MM.1S (cell line): ENCODE data around the gene ZNF280D.

Source experiments
- DNase-seq: peaks from one replicate; pipeline ENCODE4 v3.0.0-alpha.2; 2015
- H2AFZ ChIP-seq: fragments of 300-600 bp; sonication (generic); 2 replicates; pipeline ENCODE4 v1.6.0; 2016; ENCODE audit warnings: antibody characterized with exemption, low read length
- H3F3A ChIP-seq: fragments of 300-600 bp; sonication (generic); 2 replicates; pipeline ENCODE4 v1.6.1; 2016; ENCODE audit warnings: mild to moderate bottlenecking, antibody characterized with exemption, low read length, moderate library complexity, mixed read lengths; ENCODE audit not compliant: insufficient read depth
- H3K27ac ChIP-seq: fragments of 300-600 bp; sonication (generic); 2 replicates; pipeline ENCODE4 v1.5.1; 2016; ENCODE audit warnings: mild to moderate bottlenecking, low read length
- H3K27me3 ChIP-seq: fragments of 300-600 bp; sonication (generic); replicated peaks from 2 replicates; pipeline ENCODE4 v1.6.0; 2016; ENCODE audit warnings: low read length; ENCODE audit not compliant: insufficient read depth
- H3K36me3 ChIP-seq: fragments of 300-600 bp; sonication (generic); replicated peaks from 2 replicates; pipeline ENCODE4 v1.6.1; 2016; ENCODE audit warnings: mild to moderate bottlenecking, low read length, mixed read lengths; ENCODE audit not compliant: insufficient read depth
- H3K4me1 ChIP-seq: fragments of 300-600 bp; sonication (generic); 2 replicates; pipeline ENCODE4 v1.6.1; 2016; ENCODE audit warnings: low read length, mixed read lengths
- H3K4me2 ChIP-seq: fragments of 300-600 bp; sonication (generic); 2 replicates; pipeline ENCODE4 v1.6.0; 2016; ENCODE audit warnings: low read depth, low read length
- H3K4me3 ChIP-seq: fragments of 300-600 bp; sonication (generic); 2 replicates; pipeline ENCODE4 v1.5.1; 2016; ENCODE audit warnings: low read length, mixed read lengths
- H3K79me2 ChIP-seq: fragments of 300-600 bp; sonication (generic); 2 replicates; pipeline ENCODE4 v1.6.1; 2016; ENCODE audit warnings: mixed run types, low read length, mixed read lengths
- H3K9ac ChIP-seq: fragments of 300-600 bp; sonication (generic); 2 replicates; pipeline ENCODE4 v1.6.1; 2016; ENCODE audit warnings: low read length, mixed read lengths
- H3K9me2 ChIP-seq: fragments of 300-600 bp; sonication (generic); replicated peaks from 2 replicates; pipeline ENCODE4 v1.6.1; 2016; ENCODE audit warnings: mild to moderate bottlenecking, low read length, mixed read lengths; ENCODE audit not compliant: insufficient read depth
- H3K9me3 ChIP-seq: fragments of 300-600 bp; sonication (generic); replicated peaks from 2 replicates; pipeline ENCODE4 v1.6.1; 2016; ENCODE audit warnings: mild to moderate bottlenecking, low read length, mixed read lengths; ENCODE audit not compliant: insufficient read depth
- H4K20me1 ChIP-seq: fragments of 300-600 bp; sonication (generic); 2 replicates; pipeline ENCODE4 v1.6.1; 2016; ENCODE audit warnings: mild to moderate bottlenecking, low read length, moderate library complexity, mixed read lengths; ENCODE audit not compliant: insufficient read depth
- EZH2 ChIP-seq: fragments of 300-600 bp; sonication (generic); optimal IDR thresholded peaks from 2 replicates; pipeline ENCODE3; 2017; ENCODE audit warnings: low read depth, mild to moderate bottlenecking, antibody characterized with exemption, low read length, mixed read lengths
- EZH2phosphoT487 ChIP-seq: fragments of 300-600 bp; sonication (generic); IDR thresholded peaks from 2 replicates; pipeline ENCODE4 v1.6.1; 2018; ENCODE audit warnings: antibody characterized with exemption, low read length
- TF ChIP-seq, protein P1 (sequence below): fragments of 300-600 bp; sonication (generic); IDR thresholded peaks from 2 replicates; pipeline ENCODE4 v1.5.1; 2016; ENCODE audit warnings: antibody characterized with exemption, low read length, mixed read lengths

ZNF280D gene

DNA sequence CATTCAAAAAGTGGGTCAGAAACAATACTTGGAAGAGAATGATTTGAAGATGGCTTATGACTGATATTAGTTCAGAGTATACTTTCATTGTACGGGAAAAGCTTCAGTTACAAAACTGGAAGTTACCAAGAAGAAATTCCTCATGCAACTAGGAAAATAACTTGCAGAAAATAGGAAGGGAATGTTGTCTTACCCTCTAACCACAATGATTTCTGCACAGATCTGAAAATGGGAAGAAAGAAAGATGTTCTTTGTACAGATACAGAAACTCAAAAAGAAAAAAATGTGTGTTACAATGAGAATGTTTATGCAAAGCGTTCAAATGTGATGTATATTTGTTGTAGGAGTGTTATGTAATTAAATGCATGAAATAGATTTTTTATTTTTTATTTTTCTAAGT is 3.7 kb downstream of the ZNF280D start:
- H3K27ac ChIP-seq = no peak overlapping the region
- H4K20me1 ChIP-seq = no peaks in the 10 kb centered on the region
- no peak for TF ChIP-seq EZH2phosphoT487
- no peak for TF ChIP-seq EZH2
- TF ChIP-seq, protein P1, sequence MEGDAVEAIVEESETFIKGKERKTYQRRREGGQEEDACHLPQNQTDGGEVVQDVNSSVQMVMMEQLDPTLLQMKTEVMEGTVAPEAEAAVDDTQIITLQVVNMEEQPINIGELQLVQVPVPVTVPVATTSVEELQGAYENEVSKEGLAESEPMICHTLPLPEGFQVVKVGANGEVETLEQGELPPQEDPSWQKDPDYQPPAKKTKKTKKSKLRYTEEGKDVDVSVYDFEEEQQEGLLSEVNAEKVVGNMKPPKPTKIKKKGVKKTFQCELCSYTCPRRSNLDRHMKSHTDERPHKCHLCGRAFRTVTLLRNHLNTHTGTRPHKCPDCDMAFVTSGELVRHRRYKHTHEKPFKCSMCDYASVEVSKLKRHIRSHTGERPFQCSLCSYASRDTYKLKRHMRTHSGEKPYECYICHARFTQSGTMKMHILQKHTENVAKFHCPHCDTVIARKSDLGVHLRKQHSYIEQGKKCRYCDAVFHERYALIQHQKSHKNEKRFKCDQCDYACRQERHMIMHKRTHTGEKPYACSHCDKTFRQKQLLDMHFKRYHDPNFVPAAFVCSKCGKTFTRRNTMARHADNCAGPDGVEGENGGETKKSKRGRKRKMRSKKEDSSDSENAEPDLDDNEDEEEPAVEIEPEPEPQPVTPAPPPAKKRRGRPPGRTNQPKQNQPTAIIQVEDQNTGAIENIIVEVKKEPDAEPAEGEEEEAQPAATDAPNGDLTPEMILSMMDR = no peak
- DNase-seq = no peak
- peaks cover 21% of the 10 kb centered on the region; the same call in 1 of the 2 replicates for H3K4me1 ChIP-seq
- H3F3A ChIP-seq = peaks cover 8% of the 10 kb centered on the region; the same call in 1 of the 2 replicates
- no peak overlapping the region for H2AFZ ChIP-seq
- no peak overlapping the region for H3K4me3 ChIP-seq
- no peaks in the 10 kb centered on the region for H3K9me2 ChIP-seq
- no peak overlapping the region for H3K4me2 ChIP-seq
- no peaks in the 10 kb centered on the region for H3K9me3 ChIP-seq
- no peaks in the 10 kb centered on the region for H3K27me3 ChIP-seq
- no peak overlapping the region for H3K9ac ChIP-seq
- peaks cover 63% of the 10 kb centered on the region for H3K79me2 ChIP-seq
- no peaks in the 10 kb centered on the region for H3K36me3 ChIP-seq

DNA sequence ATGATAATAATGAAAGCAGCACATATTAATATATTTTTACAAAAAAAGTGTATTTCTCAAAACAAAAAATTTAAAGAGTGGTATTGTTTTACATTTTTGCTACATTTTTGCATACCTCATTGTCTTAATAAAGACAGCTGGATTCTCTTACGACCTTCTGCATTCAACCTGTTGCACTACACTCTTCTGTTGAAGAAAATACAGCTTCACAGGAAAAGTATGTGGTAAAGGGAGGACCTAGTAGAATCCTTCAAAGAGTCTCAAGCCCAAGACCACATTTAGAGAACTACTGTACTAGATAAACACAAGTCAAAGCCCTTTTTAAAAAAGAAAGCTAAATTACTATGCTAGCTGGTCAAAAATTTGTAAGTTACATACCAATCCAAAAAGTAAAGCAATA is 7.9 kb downstream of the ZNF280D start:
- Histone ChIP-seq H3K4me2 (no peak overlapping the region), H3K27ac (no peak overlapping the region), H3K27me3 (no peaks in the 10 kb centered on the region), H4K20me1 (no peaks in the 10 kb centered on the region), H3F3A (no peaks in the 10 kb centered on the region), H3K79me2 (peaks cover 56% of the 10 kb centered on the region), H2AFZ (no peak overlapping the region), H3K4me3 (no peak overlapping the region), H3K36me3 (no peaks in the 10 kb centered on the region), H3K9ac (no peak overlapping the region), H3K4me1 (peaks cover 16% of the 10 kb centered on the region; the same call in 1 of the 2 replicates), H3K9me2 (no peaks in the 10 kb centered on the region), H3K9me3 (no peaks in the 10 kb centered on the region)
- no peak for DNase-seq
- TF ChIP-seq EZH2phosphoT487 (no peak), EZH2 (no peak)
- TF ChIP-seq, protein P1 = no peak

DNA sequence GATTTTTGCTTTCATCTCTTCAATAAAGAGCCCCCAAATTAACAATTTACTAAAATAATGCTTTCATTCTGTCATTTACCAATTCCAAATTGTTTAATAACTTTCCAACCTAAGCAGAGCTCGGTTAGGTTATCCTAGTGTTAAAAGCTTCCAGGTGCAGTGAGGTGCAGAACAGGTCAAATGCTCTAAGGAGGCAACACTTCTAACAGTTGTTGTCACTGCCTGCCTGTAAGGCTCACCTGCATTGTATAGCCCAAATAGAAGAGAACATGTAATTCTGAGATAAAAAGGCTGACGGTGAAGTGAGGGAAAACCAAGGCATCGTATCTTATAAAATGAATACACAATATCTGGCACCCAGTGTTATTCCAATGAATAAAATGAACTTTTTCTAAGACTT is 9.1 kb downstream of the ZNF280D start:
- no peak overlapping the region for H2AFZ ChIP-seq
- H3K9me3 ChIP-seq = no peaks in the 10 kb centered on the region
- no peaks in the 10 kb centered on the region for H4K20me1 ChIP-seq
- DNase-seq = no peak
- no peaks in the 10 kb centered on the region for H3K27me3 ChIP-seq
- H3K9ac ChIP-seq = no peak overlapping the region
- no peaks in the 10 kb centered on the region for H3K9me2 ChIP-seq
- no peaks in the 10 kb centered on the region for H3K36me3 ChIP-seq
- H3K4me2 ChIP-seq = no peak overlapping the region
- peaks cover 10% of the 10 kb centered on the region; the same call in 1 of the 2 replicates for H3K4me1 ChIP-seq
- H3K4me3 ChIP-seq = no peak overlapping the region
- no peak overlapping the region for H3K27ac ChIP-seq
- TF ChIP-seq EZH2 = no peak
- TF ChIP-seq, protein P1 = no peak
- TF ChIP-seq EZH2phosphoT487 = no peak
- peaks cover 45% of the 10 kb centered on the region for H3K79me2 ChIP-seq
- no peaks in the 10 kb centered on the region for H3F3A ChIP-seq
